T-helper 2 cell treated with Interferon-gamma antibody and Interleukin-4, amounts not matched to agents 100 ng/mL and 5 ng/mL, for 36 hours (primary cell): ENCODE measurements around the gene RASD2. TPM values are rescaled to one million over a fixed set of nuclear protein-coding genes. Genes with fewer than 3 reads are reported as not detected.
"Not testable (repeated sequence)": the region's sequence is repeated elsewhere in the genome, so short reads cannot be mapped to it uniquely, and the experiment has no call there.

ENCODE experiments used
- intact Hi-C: fragments of 100-400 bp; cut with micrococcal nuclease; formaldehyde crosslinking; loops from one replicate; pipeline ENCODE4 v1.15.1; 2023
- total RNA-seq: library from RNA; stranded (reverse); gene quantifications from 2 replicates; pipeline ENCODE4 v1.2.3, GENCODE V29; 2022

The RASD2 gene, protein sequence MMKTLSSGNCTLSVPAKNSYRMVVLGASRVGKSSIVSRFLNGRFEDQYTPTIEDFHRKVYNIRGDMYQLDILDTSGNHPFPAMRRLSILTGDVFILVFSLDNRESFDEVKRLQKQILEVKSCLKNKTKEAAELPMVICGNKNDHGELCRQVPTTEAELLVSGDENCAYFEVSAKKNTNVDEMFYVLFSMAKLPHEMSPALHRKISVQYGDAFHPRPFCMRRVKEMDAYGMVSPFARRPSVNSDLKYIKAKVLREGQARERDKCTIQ
- total RNA-seq = not detected in 2 replicates

DNA sequence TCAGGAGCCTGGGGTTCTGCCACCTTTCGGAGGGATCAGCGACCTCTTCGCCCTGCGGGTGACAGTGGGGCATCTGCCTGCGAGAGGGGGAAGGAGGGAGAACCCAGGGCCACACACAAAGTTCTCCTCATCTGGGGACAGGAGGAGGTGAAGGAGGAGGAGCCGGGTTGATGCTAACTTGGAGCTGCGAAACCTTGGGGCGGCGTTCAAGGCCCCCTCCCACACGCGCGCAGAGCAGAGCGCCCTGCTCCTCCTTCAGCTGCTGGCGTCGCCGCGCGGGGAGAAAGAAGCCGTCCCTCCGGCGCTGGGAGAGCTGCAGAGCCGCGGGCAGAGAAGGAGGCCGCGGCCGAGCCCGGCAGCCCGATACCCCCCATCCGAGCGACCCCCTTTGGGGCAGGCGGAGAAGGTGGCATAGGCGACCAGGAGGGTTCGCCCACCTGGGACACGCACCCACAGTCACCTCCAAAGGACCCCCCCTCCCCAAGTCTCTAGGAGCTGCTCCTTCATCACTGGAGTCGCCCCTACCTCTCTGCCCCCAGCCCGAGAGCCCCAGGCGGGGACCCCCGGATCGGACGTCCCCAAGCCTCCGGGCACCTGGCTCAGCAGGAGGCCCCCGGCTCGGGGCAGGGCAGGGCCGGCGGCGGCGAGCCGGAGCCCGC is at the start of gene RASD2:
TSS of gene RASD2 (plus strand) at position 237 of the 659 bp plus-strand sequence. CDS start 5,979 bp downstream, outside the sequence.
- intact Hi-C loops = no loop called here

DNA sequence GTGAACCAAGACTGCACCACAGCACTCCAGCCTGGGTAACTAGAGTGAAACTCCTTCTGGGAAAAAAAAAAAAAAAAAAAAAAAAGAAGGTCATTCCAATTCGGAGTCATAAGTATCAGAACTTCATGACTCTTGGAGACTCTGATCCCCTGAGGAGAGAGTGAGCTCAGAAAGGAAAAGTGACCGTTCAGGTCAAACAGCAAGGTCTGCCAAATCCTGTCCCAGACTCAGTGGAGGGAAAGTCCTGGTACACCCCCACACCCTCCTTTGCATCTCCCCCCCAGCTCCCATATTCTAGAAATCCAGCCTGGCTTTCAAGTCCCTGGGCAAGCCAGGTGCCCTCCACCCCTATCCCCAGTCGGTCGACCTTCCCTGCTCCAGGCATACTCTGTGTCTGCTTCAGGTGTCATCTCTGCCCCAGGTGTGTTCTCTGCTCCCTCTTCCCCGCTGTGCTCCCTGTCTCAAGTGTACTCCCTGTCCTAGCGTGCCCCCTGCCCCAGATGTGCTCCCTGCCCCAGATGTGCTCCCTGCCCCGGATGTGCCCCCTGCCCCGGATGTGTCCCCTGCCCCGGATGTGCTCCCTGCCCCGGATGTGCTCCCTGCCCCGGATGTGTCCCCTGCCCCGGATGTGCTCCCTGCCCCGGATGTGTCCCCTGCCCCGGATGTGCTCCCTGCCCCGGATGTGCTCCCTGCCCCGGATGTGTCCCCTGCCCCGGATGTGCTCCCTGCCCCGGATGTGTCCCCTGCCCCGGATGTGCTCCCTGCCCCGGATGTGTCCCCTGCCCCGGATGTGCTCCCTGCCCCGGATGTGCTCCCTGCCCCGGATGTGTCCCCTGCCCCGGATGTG is 49.3 kb upstream of the RASD2 start:
- intact Hi-C loops = not testable (repeated sequence)

DNA sequence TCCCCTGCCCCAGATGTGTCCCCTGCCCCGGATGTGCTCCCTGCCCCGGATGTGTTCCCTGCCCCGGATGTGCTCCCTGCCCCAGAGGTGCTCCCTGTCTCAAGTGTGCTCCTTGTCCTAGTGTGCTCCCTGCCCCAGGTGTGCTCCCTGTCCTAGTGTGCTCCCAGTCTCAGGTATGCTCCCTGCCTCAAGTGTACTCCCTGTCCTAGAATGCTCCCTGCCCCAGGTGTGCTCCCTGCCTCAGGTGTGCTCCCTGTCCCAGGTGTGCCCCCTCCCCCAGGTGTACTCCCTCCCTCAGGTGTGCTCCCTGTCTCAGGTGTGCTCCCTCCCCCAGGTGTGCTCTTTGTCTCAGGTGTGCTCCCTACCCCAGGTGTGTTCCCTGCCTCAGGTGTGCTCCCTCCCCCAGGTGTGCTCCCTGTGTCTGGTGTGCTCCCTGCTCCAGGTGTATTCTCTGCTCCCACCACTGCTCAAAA is 48.7 kb upstream of the RASD2 start:
- intact Hi-C loops = no loop called here

DNA sequence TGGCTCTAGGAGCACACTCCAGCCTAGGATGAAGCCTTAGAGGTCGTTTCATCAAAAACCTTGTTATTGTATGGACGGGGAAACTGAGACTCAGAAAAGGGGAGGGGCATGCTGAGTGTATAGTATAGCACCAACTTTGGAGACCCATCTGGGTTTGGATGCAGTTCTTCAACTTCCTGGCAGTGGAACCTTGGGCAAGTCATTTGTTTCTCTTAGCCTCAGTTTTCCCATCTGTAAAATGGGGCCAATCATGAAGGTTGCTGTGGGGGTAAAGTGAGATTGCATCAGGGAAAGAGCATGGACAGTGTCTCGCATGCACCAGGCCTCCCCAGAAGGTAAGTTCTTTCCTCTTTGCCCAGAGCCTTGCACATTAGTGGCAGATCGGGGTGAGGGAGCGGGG is 47.6 kb upstream of the RASD2 start:
- intact Hi-C loops = no loop called here

DNA sequence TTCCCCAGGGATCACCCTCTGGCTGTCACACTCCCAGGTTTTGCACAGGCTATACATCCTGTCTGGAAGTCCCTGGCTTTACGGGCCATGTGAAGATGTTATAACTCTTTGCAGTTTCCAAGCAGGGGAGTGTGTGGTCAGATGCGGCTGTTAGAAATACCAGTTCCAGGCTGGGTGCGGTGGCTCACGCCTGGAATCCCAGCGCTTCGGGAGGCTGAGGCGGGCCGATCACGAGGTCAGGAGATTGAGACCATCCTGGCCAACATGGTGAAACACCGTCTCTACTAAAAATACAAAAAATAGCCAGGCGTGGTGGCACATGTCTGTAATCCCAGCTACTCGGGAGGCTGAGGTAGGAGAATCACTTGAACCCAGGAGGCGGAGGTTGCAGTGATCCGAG is 44.9 kb upstream of the RASD2 start:
- intact Hi-C loops = not testable (repeated sequence)

DNA sequence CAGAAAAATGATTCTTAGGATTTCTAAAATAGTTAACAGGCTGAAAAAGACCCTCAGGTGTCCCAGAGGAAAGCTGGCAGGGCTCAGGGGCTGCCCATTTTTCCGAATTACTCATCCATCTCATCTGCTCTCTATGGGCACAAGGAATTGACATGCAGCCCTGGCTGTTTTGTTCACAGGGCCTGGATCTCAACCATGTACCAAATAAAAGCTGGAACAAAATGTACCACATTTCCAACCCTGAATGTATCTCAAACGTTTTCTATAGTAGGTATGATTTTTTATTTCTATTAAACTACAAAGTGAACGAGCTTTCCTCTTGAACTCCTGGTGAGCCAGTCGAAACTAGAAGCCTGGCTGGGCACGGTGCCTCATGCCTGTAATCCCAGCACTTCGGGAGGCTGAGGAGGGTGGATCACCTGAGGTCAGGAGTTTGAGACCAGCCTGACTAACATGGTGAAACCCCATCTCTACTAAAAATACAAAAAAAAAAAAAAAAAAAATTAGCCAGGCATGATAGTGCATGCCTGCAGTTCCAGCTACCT is 43.8 kb upstream of the RASD2 start:
- intact Hi-C loops = no loop called here

DNA sequence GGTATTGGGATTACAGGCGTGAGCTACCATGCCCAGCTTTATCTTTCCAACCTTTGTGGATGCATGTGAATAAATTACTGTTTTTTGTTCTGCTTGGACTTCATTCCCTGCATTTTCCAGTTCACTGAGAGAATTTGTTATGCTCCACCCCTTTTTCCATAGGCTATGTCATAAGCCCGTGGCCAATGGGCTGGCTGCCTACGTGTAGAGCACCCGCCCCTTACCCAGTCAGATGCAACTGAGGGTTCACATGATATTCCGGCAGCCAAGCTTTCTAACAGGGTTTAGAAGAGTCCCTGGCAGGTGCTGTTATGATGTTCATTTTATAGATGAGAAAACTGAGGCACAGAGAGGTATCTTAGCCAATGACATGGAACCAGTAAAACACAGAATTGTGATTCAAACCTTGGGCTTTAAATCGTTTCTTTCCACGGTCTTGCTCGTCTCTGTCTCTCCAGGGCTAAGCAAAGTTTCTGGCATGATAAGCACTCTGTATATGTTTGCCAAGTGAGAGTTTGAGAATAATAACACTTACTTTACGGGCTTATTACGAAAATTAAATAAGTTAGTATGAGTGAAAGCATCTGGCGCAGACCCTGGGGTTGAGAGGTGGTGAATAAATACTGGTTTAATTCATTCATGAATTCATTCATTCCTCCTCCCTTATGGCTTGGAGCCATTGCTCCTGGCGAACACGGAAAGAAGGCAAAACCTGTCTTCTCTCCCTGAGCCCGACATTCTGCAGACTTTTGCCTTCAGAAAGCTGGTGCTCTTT is 42.4 kb upstream of the RASD2 start:
- intact Hi-C loops = no loop called here

DNA sequence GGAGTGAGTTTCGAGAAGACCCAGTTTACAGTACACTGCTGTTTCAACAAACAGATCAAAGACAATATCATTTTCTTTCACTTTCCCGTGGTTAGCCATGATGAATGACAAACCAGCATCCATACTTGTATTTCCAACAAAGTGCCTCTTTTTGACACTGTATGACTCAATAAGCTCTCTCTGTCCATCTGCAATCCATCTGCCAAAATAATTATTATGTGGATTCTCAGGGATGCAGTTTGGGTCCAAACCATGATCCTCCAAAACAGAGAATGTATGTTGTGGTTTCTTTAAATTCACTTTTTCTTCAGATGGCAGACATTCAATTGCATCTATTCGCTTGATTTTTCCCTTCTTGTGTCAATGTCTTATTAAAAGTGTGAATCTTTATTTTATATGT is 37.8 kb upstream of the RASD2 start:
- intact Hi-C loops = no loop called here

DNA sequence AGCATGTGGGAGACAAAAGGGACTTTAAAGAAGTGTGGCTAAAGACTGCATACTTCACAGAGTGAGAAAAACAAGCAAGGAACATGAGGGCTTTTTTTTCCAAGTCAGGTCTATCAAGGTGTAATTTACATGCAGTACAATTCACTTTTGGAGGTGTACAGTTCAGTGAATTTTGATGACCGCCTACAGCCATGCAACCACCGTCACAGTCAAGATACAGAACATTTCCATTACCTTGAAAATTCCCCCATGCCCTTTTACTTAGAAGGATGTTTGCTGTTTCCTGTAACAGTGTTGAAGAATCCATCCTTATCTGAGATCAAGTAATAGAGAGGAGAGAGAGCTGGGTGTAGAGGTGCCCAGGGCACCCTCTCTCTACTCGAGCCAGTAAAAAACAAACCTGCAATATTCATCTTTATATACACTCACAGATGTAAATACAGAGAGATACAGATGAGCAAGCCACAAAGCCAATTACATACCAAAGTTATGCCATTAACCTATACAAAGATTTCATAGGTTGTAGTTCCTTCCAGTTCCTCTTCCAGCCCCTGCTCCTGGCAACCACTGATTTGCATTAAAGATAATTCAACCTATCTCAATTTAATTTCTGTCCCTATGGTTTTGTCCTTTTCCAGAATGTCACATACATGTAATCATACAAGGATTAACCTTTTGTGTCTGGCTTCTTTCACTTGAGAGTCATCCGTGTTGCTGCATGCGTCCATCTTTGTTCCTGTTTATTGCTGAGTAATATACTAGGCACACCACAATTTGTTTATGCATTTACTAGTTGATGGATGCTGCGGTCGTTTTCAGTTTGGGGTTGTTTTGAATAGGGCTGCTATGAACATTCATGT is 35.0 kb upstream of the RASD2 start:
- intact Hi-C loops = no loop called here

DNA sequence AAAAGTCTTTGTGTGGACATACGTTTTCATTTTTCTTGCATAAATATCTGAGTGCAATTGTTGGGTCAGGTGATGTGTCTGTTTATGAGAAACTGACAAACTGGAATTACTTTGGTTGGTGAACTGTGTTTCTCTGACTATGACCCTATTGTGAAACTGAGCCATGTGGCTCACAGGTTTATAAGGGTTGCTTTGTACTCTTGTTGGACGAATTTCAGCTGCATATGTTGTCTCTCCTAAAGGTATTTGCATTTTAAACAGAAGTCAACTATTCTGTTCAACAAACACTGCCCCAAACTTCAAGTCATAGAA is 34.4 kb upstream of the RASD2 start:
- intact Hi-C loops = no loop called here

DNA sequence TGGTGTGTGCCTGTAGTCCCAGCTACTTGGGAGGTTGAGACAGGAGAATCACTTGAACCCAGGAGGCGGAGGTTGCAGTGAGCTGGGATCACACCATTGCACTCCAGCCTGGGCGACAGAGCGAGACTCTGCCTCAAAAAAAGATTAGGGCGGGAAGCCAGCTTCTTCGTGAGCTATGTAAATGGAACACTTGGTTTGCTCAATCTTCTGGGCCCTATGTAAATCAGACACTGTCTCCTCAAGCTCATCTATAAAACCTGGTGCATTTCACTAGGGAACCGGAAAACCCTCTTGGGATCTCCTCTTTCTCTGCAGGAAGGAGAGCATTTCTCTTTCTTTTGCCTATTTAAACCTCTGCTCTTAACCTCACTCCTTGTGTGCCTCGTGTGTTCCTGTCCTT is 32.8 kb upstream of the RASD2 start:
- intact Hi-C loops = not testable (repeated sequence)

DNA sequence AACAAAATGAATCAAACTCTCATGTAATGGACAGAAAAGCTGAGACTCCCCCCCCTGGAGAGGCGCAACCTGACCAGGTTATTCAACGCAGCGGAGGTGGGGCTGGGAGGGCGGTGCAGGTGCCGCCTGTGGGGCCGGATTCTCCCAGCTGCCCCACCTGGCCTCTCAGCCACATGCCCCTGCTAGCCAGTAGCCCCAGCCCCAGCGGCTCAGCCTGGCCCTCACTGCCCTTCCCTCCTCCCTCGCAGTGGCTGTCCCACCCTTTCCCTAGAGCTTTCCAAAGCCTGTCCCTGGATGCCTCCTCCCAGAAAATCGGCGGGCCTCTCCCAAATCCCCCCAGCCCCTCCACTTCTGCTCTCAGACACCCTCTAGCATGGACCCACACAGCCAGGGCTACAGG is 31.2 kb upstream of the RASD2 start:
- intact Hi-C loops = no loop called here

DNA sequence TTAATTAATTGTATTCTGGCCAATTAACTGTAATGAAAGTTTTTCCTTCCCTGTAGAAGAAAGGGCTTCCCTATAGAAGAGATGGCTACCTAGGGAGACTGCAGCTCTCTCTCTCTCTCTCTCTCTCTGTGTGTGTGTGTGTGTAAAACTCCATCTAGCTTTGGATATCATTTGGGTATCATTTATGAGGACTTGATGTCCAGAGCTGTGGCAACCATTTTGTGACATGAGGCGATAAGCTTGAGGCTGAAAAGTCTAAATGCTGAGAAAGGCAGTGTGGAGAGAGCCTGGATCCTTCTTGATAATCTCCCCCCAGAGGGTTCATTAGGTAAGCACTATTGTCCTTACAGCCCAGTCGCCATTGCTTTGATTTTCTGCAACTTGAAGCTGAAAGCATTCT is 30.7 kb upstream of the RASD2 start:
- intact Hi-C loops = no loop called here

DNA sequence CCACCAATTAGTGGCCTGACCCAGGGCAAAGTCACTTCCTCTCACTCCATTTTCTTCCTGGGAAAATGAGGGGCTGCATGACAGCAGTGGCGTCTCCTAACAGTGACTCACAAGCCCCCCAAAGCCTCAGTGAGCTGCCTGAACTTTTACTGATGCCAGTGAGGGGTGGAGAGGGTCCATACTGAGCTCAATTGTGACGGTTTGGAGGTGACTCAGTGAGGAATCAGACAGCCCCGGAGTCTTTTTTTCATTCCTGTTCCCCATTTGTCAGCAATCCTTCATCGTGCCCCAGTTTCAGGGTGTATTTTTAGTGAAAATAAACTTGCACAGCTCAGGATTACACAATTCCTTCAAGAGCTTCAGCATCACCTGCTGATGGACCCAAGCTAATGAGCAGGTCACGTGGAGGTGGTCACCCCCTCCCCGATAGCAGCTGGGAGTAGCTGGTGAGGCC is 30.1 kb upstream of the RASD2 start:
- intact Hi-C loops = no loop called here

DNA sequence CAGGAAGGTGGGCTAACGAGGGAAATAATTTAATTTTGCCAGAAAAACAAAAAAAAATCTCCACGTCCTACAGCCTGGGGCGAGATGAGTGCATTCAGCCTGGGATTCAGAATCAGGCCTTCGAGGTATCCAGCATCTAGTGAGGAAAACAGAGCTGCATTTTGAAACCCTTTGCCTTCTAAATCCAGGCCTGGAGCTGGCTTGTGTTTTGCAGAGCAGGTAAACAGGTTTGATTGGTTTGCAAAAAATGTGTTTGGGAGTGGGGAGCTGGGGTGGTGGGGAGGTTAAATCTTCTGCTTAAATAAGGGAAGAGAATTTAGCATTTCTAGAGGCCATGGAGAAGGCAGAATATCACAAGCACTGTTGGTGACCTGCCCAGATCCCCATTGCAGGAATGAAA is 29.7 kb upstream of the RASD2 start:
- intact Hi-C loops = no loop called here

DNA sequence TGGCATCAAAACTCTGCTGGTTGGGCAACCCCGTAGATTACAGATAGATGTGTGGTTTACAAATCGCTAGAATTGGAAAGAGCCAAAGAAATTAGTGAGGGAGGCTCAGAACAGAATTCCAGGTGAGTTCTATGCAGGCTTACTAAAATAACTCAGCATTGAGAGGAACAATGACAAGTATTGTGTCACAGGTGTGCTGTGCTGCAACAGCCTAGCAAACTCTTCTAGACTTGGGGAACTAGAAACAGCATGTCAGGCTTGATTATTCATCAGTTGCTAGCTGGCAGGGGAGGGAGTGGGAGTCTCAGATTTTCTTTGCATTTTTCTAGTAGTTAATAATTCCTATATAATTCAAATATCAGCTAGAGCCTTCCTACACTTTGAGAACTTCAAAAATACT is 26.3 kb upstream of the RASD2 start:
- intact Hi-C loops = no loop called here

DNA sequence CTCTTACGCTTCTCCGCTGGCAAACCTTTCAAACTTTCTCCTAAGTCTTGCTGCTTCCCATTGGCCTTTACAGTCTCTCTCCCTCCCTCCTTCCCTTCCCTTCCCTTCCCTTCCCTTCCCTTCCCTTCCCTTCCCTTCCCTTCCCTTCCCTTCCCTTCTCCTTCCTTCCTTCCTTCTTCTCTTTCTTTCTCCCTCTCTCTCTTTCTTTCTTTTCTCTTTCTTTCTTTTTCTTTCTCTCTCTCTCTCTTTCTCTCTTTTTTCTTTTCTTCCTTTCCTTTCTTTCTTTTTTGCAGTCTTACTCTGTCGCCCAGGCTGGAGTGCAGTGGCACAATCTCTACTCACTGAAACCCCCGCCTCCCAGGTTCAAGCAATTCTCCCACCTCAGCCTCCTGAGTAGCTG is 24.7 kb upstream of the RASD2 start:
- intact Hi-C loops = not testable (repeated sequence)

DNA sequence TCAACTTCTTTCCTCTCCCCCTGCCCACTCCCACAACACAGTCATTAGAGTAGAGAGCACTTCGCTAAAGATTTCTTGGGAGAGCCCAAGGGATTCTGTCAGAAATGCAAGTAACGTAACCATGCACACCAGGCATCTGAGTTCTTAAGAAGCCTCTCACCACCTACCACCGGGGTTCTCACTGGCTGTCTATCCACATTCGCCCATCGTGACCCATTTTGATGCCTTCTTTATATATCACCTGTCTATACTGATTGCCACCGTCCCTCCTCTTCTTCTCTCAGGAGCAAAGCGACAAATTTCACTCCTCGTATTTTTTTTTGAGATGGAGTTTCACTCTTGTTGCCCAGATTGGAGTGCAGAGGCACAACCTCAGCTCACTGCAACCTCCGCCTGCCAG is 23.9 kb upstream of the RASD2 start:
- intact Hi-C loops = no loop called here

DNA sequence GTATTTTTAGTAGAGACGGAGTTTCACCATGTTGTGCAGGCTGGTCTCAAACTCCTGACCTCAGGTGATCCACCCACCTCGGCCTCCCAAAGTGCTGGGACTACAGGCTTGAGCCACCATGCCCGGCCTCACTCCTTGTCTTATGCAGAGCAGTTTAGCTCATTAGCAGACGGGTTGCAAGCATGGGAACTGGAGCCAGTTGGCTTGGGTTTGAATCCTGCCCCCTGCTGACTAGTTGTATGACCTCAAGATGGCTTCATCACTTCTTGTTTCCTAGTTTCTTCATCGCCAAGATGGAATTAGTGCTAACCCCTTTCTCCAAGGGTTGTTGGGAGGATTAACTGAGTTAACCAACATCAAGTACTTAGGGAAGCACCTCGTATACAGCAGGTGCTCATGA is 23.4 kb upstream of the RASD2 start:
- intact Hi-C loops = no loop called here
